ENCODE measurements around the gene MAP1LC3C.

GRCh38 chr1:241947354-241947753 lies 51.5 kb downstream of the MAP1LC3C start:
- TF ChIP-seq CTCF (conservative IDR thresholded peaks at IDR 0.05; ENCODE audit: low read depth, low read length) (no peak), EZH2 (IDR thresholded peaks at IDR 0.05; ENCODE audit: borderline replicate concordance, low read depth, low read length, poor library complexity, severe bottlenecking) (no peak)

All from A673 (cell line).